GF-D8 (cell line): ENCODE data around the gene PIF1.
"Not testable (repeated sequence)": the region's sequence is repeated elsewhere in the genome, so short reads cannot be mapped to it uniquely, and the experiment has no call there.

Experiments
- DNase-seq: peaks from one replicate; lab custom pipeline; 2025; lab: John Stamatoyannopoulos, UW

PIF1 gene

DNA sequence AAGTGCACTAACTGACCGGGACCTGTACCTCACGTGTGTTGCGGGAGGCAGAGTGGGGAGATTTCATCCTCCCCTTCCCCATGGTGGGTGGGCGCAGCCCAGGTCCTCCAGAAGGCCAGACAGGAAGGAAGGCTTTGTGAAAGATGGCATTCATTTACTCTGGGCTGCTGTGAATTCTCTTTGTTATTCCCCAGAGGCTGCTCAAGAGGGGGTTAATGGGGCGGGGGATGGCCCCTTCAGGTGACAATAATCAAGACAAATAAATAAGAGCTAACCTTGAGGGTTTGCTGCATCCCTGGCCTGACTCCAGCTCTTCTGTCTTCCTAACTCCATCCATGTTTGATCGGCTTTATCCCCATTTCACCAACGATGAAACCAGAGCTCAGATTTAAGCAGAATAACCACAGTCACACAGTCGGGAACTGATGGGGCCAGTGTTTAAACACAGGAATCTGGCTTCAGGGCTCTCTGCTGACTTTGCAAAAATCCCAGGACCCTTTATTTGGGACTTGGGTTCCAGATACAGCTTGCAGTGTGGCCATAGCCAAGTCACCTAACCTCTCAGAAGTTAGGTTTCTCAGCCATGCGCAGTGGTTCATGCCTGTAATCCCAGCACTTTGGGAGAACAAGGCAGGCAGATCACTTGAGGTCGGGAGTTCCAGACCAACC is 16.5 kb downstream of the PIF1 start:
- DNase-seq = no peak

DNA sequence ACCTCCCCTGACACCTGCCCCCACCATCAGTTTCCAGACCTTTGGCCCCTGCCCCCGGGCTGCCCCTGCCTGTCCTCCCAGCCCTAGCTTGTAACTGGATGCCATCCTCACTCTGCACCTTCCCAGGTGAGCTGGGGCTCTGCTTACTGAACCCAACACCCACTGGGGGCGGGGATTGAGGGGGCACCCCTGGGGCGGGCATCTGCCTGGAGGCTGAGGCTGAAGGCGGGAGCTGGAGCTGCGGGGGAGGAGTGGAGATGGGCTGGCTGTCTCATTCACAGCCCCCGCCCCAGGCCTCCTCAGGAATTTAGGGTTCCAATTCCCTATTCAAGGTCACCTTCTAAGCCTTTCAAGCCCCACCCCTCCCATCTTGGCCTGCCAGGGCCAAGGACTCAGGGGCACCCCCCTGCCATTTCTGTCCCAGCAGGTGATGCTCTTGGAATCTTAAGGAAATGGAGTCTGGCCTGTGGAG is 17.7 kb downstream of the PIF1 start:
- no peak for DNase-seq

DNA sequence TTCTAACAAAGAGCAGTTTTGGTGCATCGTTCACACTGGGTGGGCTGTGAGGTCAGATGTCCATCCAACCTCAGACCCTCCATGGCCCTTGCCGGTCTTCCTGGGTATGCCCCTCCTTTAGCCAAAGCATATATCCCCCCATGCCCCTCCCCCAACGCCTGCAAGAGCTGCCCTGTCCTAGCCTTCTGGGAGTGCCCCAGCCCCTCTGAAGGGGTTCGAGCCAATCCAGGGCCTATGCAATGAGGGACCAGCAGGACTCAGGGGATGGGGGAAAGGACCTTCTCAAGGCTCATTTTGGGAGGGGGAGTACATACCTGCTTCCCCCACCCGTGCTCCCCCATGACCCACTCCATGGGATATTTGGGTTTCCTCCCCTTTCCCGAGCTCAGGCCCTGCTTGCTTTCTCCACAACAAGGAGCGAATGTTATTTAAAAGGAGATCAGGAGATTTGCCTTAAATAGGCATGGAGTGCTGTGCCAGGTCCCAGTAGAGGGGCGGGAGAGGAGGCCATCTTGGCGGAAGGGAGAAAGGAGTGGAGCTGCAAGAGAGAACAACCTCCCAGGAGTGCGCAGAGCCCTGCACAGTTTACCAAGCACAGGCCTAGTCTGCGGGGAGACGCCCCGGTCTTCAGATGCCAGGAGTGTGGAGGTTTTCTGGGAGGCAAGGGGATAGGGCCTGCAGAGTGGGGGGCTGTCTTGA is 18.2 kb downstream of the PIF1 start:
- DNase-seq = no peak

DNA sequence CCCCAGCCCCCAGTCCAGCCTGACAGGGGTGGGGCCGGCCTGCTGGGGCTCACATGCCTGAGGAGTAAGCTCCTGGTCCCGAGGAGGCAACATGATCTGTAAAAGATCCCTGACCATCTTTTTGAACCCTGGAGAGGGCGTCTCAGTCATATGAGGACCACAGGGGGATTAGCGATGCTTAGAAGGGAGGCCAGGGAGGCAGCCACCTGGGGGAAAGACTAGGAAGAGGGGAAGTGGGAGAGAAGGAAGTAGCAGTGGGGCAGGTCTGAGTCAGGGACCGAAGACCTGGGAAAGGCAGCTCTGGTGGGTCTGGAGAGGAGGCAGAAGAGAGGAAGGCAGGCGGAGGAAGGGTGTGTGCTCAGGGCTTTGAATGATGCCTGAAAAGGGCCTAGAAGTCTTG is 18.9 kb downstream of the PIF1 start:
- DNase-seq = no peak

DNA sequence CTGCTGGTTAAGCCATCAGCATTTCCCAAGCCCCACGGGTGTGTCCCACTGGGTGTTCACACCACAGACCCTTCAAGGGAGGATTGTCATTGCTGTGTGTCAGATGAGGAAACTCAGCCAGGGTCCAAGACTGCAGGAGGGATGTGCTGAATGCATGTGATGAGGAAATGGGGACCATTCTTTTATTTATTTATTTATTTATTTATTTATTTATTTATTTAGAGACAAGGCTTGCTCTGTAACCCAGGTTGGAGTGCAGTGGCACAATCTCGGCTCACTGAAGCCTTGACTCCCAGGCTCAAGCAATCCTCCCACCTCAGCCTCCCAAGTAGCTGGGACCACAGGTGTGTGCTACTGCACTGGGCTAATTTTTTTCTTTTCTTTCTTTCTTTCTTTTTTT is 20.8 kb downstream of the PIF1 start:
- no peak for DNase-seq

DNA sequence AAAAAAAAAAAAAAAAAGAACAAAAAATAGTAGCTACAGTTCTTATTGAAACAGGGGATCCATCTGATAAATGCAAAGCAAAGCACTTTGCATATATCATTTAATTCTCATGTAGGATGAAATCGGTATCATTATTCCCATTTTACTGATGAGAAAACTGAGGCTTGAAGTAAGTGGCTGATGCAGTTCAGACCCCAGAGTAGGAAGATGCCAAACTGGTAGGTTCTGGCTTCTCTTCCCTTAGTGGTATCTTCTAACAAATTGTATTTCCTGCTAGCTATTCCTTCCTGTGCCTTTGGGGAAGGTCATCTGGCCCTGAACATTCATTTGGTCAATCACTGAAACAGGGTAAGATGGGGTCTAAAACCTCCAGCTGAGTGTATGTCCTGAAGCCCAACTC is 21.9 kb downstream of the PIF1 start:
- no peak for DNase-seq

DNA sequence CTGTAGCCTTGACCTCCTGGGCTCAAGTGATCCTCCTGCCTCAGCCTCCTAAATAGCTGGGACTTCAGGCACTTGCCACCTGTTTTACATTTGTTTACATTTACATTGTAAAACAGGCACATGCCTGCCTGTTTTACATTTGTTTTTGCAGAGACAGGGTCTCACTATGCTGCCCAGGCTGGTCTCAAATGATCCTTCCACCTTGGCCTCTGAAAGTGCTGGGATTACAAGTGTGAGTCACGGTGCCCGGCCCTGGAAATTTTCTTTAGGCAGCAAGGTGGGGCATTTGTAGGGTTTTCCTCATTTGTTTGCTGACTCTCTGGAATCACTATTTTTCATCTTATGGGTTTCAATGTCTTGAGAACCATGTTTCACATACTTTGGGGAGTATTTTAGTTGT is 25.0 kb downstream of the PIF1 start:
- no peak for DNase-seq

DNA sequence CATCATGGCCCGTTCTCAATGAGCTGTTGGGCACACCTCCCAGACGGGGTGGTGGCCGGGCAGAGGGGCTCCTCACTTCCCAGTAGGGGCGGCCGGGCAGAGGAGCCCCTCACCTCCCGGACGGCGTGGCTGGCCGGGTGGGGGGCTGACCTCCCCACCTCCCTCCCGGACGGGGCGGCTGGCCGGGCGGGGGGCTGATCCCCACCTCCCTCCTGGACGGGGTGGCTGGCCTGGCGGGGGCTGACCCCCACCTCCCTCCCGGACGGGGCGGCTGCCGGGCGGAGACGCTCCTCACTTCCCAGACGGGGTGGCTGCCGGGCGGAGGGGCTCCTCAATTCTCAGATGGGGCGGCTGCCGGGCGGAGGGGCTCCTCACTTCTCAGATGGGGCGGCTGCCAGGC is 26.5 kb downstream of the PIF1 start:
- not testable (repeated sequence) for DNase-seq

DNA sequence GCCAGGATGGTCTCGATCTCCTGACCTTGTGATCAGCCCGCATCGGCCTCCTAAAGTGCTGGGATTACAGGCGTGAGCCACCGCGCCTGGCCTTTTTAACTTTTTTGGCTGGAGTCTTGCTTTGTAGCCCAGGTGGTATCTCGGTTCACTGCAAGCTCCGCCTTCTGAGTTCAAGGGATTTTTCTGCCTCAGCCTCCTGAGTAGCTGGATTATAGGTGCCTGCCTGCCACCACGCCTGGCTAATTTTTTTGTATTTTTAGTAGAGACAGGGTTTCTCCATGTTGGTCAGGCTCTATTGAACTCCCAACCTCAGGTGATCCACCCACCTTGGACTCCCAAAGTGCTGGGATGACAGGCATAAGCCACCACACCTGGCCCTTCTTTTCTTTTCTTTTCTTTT is 29.5 kb downstream of the PIF1 start:
- DNase-seq = not testable (repeated sequence)

DNA sequence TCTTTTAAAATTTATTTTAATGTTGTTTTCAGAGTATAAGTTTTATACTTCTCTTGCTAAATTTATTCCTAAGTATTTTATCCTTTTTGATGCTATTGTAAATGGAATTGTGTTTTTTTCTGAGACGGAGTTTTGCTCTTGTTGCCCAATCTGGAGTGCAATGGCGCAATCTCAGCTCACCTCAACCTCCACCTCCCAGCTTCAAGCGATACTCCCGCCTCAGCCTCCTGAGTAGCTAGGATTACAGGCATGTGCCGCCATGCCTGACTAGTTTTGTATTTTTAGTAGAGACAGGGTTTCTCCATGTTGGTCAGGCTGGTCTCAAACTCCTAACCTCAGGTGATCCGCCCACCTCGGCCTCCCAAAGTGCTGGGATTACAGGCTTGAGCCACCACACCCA is 30.1 kb downstream of the PIF1 start:
- not testable (repeated sequence) for DNase-seq

DNA sequence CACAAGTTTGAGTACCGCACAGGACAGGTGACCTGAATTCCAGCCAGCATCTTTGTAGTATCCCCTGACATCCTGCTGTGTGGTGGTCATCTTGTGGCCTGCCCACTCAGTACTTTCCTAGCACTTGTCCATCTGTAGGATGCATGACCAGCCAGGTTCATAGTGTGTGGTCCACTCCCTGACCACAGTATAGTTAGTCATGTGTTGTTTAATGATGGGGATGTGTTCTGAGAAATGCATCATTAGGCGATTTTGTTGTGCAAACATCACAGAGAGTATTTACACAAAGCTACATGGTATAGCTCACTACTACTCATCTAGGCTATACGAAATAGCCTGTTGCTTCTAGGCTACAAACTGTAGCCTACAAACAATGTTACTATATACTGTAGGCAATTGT is 33.2 kb downstream of the PIF1 start:
- no peak for DNase-seq

DNA sequence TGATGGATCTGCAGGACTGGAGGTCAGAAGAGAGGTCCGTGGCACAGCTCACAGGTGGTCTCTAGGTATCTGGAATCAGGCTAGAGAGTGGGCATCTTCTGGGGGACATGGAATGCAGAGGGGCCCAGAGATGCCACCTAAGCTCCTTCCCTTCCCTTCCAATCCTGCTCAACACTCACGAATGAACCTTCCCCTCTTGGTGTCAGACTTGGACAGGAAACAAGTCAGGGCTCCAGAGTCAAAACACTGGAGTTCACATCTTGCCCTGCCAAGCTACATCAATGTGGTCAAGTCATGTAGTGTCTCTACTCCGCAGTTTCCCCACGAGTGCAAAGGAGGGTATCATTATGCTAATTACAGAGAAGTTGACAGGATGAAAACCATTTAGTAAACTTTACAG is 34.0 kb downstream of the PIF1 start:
- DNase-seq = no peak

DNA sequence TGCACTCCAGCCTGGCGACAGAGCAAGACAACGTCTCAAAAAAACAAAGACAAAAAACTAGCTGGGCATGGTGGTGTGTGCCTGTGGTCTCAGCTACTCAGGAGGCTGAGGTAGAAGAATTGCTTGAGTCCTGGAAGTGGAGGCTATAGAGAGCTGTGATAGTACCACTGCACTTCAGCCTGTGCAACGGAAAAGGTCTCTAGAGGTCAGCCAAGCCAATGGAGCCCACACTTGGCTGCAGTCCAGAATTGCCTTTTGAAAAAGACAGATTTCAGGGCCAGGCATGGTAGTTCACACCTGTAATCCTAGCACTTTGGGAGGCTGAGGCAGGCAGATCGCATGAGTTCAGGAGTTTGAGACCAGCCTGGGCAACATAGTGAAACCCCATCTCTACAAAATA is 41.7 kb downstream of the PIF1 start:
- no peak for DNase-seq

DNA sequence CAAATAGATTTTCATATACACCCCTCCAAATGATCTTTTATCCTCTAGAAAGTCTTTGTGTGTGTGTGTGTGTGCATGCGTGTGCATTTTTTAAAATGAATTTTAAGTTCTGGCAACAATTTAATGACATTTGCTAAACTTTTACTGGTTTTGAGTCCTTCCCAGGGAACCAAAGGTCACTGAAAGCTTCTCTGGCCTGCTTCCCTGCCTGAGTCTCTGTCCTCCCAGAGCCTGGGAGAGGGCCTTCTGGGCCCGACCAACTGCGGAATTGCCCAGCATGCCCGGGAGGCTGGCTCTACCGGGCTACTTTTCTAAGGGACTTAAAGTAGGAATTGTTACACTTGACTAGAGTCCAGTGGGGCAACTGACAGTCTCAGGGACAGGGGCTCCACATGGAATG is 42.7 kb downstream of the PIF1 start:
- no peak for DNase-seq

DNA sequence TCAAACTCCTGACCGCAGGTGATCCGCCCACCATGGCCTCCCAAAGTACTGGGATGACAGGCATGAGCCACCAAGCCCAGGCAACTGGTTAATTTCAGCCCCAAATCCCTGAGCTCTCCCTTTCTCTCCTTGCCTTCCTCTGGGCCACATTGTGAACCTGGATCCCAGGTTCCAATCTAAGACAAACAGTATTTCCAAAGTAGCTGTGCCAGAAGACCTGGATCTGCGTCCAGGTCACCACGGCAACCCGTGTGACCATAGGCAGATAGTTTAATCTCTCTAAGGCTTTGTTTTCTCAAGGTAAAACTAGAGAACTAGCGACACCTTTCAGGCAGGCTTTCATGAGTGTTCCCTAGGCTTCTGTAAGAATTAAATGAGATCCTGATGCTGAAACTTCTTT is 44.1 kb downstream of the PIF1 start:
- no peak for DNase-seq

DNA sequence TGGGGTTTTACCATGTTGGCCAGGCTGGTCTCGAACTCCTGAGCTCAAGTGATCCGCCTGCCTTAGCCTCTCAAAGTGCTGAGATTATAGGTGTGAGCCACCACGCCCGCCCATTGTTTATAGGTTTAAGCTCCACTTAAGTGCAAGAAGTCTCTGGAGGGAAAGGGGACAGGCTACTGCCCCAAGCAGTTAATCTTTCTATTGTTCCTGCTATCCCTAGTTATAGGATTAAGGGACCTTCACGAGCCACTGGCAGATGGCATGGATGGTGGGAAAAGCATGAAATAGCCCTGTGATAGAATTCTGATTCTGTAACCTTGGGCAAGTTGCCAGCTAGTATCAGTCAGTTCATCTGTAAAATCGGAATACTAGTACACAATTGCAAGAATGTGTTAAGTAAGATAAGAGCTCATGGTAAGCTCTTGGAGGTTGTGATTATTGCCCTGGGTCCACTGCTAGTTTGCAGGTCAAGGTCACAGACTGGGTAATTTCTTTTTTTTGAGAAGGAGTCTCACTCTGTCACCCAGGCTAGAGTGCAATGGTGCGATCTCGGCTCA is 44.8 kb downstream of the PIF1 start:
- DNase-seq = no peak

DNA sequence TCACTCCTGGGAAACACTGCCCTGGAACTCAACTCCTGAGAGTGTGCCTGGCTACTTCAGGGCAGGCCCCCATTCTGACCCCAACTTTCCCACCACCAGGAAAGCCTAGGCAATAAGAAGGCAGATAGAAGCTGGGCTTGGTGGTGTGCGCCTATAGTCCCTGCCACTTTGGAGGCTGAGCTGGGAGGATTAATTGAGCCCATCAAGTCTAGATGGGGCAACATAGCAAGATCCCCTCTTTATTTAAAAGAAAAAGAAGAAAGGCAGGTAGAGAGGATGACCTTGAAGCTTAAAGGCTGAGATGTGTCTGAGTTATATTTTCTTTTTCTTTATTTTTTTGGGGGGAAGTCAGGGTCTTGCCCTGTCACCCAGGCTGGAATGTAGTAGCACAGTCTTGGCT is 45.8 kb downstream of the PIF1 start:
- DNase-seq = no peak

DNA sequence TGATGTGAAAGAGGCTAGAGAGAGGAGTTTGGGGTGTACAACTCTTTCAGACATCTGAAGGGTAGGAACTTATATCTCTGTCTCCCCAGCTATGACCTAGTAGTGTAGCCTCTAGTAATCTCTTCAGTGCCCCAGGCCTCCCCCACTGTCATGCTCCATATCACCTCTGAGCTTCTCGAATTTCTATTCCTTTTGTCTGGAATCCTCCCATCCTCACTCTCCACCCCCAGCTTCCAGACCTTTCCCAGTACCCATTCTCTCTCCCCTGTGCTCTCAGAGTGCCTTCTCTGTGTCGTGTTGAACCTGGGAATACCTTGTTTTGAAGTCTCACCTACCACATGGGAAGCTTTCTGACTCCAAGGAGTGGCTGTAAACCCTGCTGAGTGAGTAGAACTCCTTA is 46.4 kb downstream of the PIF1 start:
- no peak for DNase-seq

DNA sequence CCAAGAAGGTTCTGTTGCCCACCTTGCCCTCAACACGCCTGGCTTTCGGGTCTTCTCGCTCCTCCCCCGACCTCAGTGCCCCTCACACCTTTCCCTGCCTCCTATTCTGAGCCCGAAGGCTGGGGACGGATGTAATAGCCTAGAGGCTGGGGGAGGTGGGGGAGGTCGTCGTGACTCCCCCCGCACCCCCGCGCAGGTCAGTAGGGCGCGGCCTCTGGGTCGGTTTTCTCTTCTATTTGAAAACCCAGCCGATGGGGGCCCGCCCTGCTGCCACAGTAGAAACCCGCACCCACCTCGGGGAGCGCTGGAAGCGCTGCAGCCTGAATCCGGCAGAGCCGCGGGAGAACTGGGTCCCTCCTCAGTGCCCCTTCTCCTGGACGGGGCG is 49.1 kb downstream of the PIF1 start:
- DNase-seq = no peak

DNA sequence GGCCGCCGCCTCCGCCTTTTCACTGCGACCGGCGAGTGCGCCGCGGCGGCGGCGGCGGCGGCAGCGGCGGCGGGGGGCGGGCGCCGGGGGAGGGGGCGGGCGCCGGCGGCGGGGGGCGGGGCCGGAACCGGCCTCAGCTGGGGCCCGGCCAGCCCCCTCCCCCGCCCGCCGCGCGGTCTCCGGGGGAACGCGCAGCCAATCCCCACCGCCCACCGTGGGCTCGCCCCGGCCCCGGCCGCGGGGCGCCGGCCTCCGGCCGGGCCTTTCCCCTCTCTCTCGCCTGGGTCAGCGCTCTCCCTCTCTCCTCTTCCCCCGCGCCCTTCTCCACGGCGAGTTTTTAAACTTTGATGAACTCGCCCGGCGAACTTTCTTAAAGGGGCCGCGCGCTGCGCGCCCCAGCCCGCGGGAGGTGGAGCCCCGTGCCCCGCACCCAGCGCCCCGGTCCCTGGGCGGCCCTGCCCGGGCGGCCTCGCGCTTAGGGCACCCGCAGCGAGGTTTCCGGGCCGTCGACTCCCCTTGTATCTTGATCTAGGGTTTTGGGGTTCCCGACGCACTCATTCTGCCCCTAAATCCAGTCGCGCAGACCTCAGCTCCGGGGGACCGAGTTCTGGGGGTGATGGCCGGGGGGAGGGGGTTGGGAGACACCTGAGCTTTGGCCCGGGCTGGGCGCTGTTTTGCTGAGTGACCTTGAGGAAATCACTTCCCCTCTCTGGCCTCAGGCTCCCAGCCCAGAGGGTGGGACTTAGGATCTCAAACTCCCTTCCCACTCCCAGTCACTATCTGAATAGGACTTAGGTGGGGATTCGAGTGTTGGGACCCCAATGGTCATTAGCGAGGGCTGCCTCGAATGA is 49.7 kb downstream of the PIF1 start, which contains the start of gene RBPMS2:
Gene RBPMS2, minus strand, starts transcription at position 39 of the 851 bp plus-strand sequence. CDS start 270 bp downstream, outside the sequence.
- DNase-seq = no peak

DNA sequence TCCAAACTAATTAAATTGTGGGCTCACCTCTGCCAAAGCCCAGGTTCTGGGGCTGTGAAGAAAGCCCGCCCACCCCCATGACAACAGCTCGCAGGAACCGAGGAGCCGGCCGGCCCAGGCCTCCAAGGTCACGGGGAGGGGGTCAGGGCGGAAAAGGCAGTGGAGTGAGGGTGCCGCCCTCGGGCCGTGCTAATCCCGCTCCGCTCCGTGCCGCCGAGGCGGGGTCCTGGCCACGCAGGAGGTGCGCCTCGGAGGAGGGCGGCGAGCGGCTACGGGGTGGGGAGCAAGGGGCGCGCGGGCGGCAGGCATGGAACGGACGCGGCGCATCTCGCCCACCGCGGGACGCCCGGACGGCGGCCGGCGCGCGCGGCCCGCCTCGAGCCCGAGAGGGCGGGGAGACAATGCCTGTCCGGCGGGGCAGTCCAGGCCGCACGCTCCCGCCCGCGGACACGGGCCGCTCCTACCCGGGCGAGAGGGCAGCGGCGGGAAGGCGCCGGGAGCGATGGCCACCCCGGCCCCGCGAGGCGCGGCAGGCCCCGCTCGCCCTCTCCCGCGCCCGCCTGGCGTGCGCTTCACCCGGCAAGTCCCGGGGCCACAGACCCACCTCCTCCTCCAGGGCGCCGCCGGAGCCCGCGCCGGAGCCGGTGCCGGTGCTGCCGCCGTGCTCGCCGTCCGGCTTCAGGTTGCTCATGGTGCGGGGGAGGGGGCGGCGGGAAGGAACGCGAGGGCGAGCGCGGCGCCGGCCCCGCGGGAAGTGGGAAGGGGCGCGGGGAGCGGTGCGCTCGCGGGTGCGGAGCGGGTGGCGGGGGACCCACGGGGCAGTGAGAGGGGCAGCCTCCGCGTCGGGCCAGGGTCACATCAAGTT is 50.6 kb downstream of the PIF1 start:
- no peak for DNase-seq
